ENCODE data around the gene SYT17.
A peak's percentile ranks its signal among the peaks of the same experiment; 100 is the strongest.

SYT17 gene

DNA sequence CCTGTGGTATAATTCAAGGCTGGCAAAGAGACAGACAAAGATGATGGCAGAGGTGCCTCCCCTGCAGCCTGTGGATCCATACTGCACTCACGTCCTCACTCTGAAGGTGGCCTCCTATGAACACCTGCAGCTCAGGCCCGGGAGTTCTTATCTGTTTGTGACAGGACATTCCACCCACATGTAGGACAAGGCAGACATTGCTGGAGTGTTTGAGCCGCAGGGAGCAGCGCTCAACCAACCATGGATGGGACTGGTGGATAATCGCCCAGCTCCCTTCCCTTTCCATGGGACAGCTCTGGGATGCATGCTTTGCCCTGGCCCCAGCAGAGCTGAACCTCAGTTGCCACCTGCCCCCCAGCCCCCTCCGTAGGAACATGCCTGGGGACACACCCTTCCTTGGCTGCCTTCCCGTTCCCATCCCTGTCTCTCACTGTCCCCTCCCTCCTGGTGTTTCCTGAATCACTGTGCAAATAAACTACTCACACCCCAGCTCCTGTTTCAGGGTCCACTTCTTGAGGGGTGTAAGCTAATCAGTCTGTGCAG, 32.1 kb upstream of the SYT17 start:
- peak; percentile 57 for TF ChIP-seq NFIC (IDR thresholded peaks at IDR 0.05)
- TF ChIP-seq YY1 (IDR thresholded peaks at IDR 0.05; ENCODE audit: low read depth) = no peak
- TF ChIP-seq TCF12 (IDR thresholded peaks at IDR 0.05; ENCODE audit: low read depth) = 0 out of 2 replicates have a peak, but pooled peaks have one; percentile 48
- peak; percentile 81; the same call in 1 of the 2 replicates for TF ChIP-seq ZBTB7A (IDR thresholded peaks at IDR 0.05; ENCODE audit: low read depth)
- no peak; the same call in 1 of the 2 replicates for TF ChIP-seq EP300 (IDR thresholded peaks at IDR 0.05; ENCODE audit: borderline replicate concordance)
- TF ChIP-seq MAX (IDR thresholded peaks at IDR 0.05) = no peak
- no peak for TF ChIP-seq RAD21 (IDR thresholded peaks at IDR 0.05; ENCODE audit: low read depth)

DNA sequence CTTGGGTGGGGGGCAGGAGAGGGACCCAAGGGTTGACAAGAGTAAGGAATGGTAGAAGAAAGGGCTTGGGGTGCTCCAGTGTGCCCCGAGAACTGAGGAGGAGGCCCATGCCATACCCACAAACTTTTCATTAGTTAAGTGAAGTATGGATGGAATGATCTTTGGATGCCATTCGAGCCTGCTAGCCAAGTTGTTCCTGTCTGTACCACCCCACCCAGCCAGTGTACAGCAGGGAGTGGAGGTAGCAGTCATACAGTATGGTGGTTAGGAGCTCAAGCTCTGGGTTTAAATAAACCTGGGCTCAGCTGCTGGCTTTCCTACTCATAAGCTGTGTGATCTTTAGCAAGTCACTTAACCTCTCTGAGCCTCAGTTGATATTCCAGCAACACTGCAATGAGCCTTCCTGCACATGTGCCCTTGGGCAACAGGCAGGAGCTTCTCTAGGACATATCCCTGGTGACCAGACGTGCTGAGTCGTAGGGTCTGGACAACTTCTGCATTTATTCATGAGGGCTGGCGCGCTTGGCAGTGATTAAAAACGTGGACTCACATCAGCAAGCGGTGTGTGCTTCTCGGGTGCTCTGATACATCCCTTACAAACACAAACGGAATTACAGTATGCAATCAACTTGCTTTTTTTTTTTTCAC, 31.4 kb upstream of the SYT17 start:
- TF ChIP-seq CEBPB (IDR thresholded peaks at IDR 0.05) = no peak
- no peak for TF ChIP-seq TAF1 (IDR thresholded peaks at IDR 0.05; ENCODE audit: low read depth)
- TF ChIP-seq ZBTB7A (IDR thresholded peaks at IDR 0.05; ENCODE audit: low read depth) = no peak
- no peak for TF ChIP-seq FOXM1 (IDR thresholded peaks at IDR 0.05; ENCODE audit: borderline replicate concordance, low read depth)
- 0 out of 2 replicates have a peak, but pooled peaks have one; percentile 27 for TF ChIP-seq MAX (IDR thresholded peaks at IDR 0.05)
- TF ChIP-seq EGR1 (IDR thresholded peaks at IDR 0.05) = no peak
- no peak for TF ChIP-seq EP300 (IDR thresholded peaks at IDR 0.05; ENCODE audit: borderline replicate concordance)

DNA sequence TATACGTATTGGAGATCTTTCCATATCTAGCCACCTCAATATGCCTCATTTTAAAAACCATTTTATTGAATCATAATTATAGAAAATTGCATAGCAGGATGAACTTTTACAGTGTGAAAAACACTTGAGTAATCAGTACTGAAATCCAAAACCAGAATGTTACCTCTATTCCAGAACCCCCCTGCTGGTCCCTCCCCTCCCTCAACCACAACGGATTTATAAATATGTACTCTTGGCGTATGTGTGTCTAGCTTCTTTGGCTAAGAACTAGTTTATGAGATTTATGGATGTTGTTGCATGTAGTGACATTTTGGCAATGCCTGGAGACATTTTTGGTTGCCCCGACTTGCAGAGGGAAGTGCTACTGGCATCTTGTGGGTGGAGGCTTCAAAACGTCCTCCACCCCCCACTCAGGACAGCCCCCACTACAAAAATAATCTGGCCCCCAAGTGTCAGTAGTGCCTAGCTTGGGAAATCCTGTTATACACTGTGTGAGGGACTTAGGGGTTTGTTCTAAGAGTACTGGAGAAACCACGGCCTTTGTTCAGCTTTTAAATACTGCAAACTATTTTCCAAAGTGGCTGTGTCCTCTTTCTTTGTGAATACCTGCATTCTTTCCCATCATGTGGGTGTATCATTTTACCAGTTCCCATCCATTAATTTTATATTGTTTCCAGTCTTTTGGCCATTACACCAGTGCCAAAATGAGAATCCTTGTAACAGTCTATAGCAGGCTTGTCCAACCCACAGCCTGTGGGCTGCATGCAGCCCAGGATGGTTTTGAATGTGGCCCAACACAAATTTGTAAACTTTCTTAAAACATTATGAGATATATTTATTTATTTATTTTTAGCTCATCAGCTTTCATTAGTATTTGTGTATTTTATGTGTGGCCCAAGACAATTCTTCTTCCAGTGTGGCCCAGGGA, 30.6 kb upstream of the SYT17 start:
- TF ChIP-seq FOXM1 (IDR thresholded peaks at IDR 0.05; ENCODE audit: borderline replicate concordance, low read depth) (no peak), CREB1 (IDR thresholded peaks at IDR 0.05; ENCODE audit: low read depth) (no peak), NFIC (IDR thresholded peaks at IDR 0.05) (peak; percentile 30; the same call in 1 of the 2 replicates), ZBTB7A (IDR thresholded peaks at IDR 0.05; ENCODE audit: low read depth) (no peak), TCF12 (IDR thresholded peaks at IDR 0.05; ENCODE audit: low read depth) (no peak), MAX (IDR thresholded peaks at IDR 0.05) (no peak), RAD21 (IDR thresholded peaks at IDR 0.05; ENCODE audit: low read depth) (no peak), TAF1 (IDR thresholded peaks at IDR 0.05; ENCODE audit: low read depth) (no peak), TEAD4 (IDR thresholded peaks at IDR 0.05) (peak; percentile 57), CEBPB (IDR thresholded peaks at IDR 0.05) (no peak), EP300 (IDR thresholded peaks at IDR 0.05; ENCODE audit: borderline replicate concordance) (no peak)
- TF ChIP-seq, protein P1, sequence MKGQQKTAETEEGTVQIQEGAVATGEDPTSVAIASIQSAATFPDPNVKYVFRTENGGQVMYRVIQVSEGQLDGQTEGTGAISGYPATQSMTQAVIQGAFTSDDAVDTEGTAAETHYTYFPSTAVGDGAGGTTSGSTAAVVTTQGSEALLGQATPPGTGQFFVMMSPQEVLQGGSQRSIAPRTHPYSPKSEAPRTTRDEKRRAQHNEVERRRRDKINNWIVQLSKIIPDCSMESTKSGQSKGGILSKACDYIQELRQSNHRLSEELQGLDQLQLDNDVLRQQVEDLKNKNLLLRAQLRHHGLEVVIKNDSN (IDR thresholded peaks at IDR 0.05) = no peak
- TF ChIP-seq, protein P2, sequence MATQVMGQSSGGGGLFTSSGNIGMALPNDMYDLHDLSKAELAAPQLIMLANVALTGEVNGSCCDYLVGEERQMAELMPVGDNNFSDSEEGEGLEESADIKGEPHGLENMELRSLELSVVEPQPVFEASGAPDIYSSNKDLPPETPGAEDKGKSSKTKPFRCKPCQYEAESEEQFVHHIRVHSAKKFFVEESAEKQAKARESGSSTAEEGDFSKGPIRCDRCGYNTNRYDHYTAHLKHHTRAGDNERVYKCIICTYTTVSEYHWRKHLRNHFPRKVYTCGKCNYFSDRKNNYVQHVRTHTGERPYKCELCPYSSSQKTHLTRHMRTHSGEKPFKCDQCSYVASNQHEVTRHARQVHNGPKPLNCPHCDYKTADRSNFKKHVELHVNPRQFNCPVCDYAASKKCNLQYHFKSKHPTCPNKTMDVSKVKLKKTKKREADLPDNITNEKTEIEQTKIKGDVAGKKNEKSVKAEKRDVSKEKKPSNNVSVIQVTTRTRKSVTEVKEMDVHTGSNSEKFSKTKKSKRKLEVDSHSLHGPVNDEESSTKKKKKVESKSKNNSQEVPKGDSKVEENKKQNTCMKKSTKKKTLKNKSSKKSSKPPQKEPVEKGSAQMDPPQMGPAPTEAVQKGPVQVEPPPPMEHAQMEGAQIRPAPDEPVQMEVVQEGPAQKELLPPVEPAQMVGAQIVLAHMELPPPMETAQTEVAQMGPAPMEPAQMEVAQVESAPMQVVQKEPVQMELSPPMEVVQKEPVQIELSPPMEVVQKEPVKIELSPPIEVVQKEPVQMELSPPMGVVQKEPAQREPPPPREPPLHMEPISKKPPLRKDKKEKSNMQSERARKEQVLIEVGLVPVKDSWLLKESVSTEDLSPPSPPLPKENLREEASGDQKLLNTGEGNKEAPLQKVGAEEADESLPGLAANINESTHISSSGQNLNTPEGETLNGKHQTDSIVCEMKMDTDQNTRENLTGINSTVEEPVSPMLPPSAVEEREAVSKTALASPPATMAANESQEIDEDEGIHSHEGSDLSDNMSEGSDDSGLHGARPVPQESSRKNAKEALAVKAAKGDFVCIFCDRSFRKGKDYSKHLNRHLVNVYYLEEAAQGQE (IDR thresholded peaks at IDR 0.05; ENCODE audit: low read depth) = no peak

DNA sequence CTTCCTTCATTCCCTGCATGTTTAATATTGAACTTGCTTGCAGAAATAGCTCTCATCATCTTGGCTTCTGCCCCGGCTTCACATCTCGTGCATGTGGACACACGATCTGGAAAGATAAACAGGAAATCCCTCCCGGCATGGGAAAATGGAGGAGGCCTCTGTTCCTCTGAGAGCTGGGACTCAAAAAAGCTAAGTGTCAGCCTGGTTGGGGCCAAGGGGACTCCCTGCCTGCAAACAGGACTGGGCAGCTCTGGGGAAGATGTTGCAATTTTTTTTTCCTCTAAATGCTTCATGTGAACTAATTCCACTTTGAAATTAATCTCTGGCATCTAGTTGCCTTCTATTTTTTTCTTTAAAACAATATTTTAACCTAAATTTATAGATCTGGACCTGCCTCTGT, 29.4 kb upstream of the SYT17 start:
- TF ChIP-seq, protein P2 (IDR thresholded peaks at IDR 0.05; ENCODE audit: low read depth) = no peak
- TF ChIP-seq YY1 (IDR thresholded peaks at IDR 0.05; ENCODE audit: low read depth) = no peak
- TF ChIP-seq CEBPB (IDR thresholded peaks at IDR 0.05) = peak; percentile 59

DNA sequence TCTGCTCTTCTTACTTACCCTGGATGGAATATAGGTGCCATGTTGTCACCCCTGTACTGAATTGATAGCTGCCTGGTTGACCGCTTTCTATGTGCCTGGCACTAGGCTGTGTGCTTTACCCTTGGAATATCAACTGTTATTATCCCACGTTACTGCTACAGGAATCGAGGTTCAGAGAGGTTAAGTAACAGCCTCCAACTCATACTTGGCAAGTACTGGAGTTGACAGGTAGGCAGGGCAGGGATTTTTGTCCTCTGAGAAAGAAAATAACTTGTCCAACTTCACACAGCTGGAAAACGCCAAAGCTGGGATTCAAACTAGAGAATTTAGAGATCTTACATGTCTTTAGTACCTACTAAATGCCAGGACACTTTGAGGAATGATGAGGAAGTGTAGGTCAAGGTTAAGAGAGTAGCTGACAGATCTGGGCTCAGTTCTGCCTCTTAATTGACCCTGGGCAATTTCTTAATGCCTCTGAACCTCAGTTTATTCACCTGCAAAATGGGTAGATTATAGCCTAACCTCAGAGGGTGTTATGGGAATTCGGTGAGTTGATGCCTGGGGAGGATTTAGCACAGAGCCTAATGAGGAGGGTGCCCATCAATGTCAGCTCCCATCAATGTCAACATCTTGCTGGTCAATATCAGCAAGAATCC, 28.5 kb upstream of the SYT17 start:
- no peak for TF ChIP-seq CEBPB (IDR thresholded peaks at IDR 0.05)

GRCh38 chr16:19140396-19140795, 27.6 kb upstream of the SYT17 start:
- TF ChIP-seq CEBPB (IDR thresholded peaks at IDR 0.05) (no peak), EP300 (IDR thresholded peaks at IDR 0.05; ENCODE audit: borderline replicate concordance) (no peak)
- TF ChIP-seq, protein P2 (IDR thresholded peaks at IDR 0.05; ENCODE audit: low read depth) = no peak
